HG03558 (cell line): ENCODE results near the gene USP11.
"Not testable (repeated sequence)": the region's sequence is repeated elsewhere in the genome, so short reads cannot be mapped to it uniquely, and the experiment has no call there.

ENCODE experiments used
- ATAC-seq: cut with Tn5 transposase; IDR thresholded peaks from one replicate; pipeline ENCODE4 v1.9.1; 2021; ENCODE audit warnings: moderate number of reproducible peaks; ENCODE audit not compliant: unreplicated experiment; ENCODE audit errors: extremely low read depth

Gene USP11

DNA sequence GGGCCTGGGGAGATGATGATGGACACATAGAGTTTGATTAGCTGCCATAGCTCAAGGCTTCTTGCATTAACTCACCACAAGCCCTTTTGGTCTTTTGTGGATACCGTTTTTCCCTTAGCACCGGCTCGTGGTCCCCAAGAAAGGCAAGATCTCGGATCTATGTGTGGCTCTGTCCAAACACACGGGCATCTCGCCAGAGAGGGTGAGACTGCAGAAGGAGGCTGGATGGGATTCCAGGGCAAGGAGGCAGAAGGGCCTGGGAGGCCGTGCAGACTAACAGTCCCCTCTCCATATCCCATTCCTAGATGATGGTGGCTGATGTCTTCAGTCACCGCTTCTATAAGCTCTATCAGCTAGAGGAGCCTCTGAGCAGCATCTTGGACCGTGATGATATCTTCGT lies 9.5 kb downstream of the USP11 start:
- ATAC-seq, result no peak

- no peak for ATAC-seq
These were observed 10.5 kb downstream of the USP11 start for GRCh38 chrX:47243351-47243750.

DNA sequence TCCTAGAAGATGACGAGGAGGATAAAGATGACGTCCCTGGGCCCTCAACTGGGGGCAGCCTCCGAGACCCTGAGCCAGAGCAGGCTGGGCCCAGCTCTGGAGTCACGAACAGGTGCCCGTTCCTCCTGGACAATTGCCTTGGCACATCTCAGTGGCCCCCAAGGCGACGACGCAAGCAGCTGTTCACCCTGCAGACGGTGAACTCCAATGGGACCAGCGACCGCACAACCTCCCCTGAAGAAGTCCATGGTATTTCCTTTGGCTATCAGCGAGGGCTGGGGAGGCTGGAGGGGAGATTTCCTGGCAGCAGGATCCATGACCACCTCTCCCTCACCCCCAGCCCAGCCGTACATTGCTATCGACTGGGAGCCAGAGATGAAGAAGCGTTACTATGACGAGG lies 11.9 kb downstream of the USP11 start:
- no peak for ATAC-seq

DNA sequence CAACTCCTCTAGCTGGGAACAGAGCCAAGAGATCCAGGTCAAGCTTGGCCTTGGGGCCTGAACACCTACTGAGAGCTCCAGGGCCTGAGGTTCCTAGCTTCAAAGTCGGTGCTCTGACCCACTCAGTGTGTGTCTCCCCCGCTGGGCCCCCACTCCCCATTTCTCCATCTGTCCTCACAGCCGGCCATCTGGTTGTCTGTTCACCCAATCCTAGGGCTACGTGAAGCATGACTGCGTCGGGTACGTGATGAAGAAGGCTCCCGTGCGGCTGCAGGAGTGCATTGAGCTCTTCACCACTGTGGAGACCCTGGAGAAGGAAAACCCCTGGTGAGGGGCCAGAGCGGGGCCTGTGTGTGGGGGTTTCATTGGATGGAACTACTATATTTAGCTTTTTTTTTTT lies 12.3 kb downstream of the USP11 start:
- no peak for ATAC-seq

- no peak for ATAC-seq
These were observed 14.6 kb downstream of the USP11 start for GRCh38 chrX:47247206-47247998.

GRCh38 chrX:47247999-47248320 lies 15.2 kb downstream of the USP11 start:
- ATAC-seq, result no peak

GRCh38 chrX:47248576-47248975 lies 15.8 kb downstream of the USP11 start:
- no peak for ATAC-seq

DNA sequence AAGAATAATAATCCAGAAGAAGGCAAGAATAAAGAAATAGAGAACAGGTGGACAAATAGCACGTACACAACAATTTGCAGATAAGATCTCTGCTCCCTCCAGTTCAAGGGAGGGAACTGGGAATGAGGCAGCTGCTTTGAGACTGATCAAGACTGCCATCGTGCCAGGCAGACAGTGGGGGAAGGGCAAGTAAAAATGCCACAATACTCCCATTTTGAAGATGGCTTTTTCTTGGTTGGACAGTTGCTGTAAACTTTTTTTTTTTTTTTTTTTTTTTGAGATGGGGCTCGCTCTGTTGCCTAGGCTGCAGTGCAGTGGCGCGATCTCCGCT lies 17.2 kb downstream of the USP11 start:
- no peak for ATAC-seq

DNA sequence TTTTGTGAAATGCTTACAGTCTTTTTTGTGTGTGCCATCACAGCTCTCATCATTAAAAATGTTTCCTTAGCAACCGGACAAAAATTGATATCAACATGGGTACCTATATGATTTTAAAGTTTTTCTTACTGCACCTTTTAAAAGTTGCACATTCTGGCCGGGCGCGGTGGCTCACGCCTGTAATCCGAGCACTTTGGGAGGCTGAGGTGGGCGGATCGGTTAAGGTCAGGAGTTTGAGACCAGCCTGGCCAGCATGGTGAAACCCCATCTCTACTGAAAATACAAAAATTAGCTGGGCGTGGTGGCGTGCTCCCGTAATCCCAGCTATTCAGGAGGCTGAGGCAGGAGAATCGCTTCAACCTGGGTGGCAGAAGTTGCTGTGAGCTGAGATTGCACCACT lies 24.8 kb downstream of the USP11 start:
- not testable (repeated sequence) for ATAC-seq

- ATAC-seq, result no peak
These were observed 31.8 kb downstream of the USP11 start for GRCh38 chrX:47264483-47265173.

DNA sequence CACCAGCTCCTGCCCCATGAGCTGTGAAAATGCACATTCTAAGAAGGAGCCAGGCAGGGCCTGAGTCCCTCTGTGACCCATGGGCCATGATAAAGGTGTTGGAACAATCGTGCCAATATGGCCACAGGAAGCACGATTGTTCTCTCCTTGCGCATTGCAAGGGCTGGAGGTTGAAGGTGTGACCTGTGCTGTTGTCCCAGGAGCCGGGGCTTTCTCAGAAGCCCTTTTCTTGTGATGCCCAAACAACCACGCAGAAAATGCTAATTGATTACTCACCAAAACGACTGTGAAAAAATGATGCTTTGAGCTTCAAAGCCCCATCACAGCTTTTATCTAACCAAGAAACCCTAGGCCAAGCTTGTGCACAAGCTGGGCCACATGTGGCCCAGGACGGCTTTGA lies 33.8 kb downstream of the USP11 start:
- ATAC-seq, result no peak

GRCh38 chrX:47272013-47272408 lies 39.2 kb downstream of the USP11 start:
- ATAC-seq, result no peak

DNA sequence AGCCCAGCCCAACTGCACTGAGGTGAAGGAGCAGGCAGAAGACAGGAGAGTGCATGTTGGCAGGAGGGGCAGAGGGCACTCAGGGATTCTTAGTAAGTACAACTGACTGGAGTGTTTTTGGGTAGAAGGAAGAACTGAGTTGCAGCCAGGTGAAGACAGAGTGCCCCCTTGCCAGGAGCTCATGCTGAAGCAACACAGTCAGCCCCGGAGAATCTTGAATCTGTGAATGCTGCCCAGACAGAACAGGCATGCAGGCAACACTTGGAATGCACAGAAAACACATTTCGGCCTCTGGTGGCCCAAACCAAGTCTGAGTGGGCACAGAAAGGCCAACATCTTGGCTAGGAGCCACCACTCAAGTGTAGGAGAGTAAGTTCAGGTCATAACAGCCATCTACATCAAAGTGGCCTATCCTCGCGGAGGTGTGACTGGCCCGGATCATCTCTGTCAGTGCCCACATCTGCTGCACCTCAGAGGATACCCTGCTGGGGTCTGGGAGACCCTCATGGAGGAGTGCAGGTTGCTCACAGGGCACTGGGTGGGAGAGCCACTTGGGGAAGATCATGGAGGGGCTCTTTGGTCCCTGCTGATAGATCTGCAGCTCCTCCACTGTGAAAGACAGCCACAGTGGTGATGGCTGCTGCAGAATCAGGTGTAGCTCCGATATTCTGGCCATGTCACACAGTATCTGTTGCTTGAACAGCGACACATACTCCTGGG lies 40.4 kb downstream of the USP11 start:
- ATAC-seq, result no peak

DNA sequence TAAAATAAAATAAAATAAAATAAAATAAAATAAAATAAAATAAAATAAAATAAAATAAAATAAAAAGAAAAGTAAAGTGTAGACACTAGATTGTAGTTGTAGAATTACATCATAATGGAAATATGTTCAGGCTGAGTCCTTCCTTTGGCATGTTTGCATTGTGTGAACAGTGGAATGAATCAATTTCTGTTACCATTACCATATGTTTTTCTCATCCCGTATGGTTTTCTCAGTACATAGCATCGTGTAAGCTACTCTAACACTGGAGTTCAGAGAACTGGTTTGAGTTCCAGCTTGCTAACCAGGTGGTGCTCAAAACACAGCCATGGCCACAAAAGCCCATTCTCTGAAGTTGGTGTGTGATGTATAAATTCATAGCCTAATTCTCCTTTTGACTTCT lies 45.9 kb downstream of the USP11 start:
- ATAC-seq, result no peak

DNA sequence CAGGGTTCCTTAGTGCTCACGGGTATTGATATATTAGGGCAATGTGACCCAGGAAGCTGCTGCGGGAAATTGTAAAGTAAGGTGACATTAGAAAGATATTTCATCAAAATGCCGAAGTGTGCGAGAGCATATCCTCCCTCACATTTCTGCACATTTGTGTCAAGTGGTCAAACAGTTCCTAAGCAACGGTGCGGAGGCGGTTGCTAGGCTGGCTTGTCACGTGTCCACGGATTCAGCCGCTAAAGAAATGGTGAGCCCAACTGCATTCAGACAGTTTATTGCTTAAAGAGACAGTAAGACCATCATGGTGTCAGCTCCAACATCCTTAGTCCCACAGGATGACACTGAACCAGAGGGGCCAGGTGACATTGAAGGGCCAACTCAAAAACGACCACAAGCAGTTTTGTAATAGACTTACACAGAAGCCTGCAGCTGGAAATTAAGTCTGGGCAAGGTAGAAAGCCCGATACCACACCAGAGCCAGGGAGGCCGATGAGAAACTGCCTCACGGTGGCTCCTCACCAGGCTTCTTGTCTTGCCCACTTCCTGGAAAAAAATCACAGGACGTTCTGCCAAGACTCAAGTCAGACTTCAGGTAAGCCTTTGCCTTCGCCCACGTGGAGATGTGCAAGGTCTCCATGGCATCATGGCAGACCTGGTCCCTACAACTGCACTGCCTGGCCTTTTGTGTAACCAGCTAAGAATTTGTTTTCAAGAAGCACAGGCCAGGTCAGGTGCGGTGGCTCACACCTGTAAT lies 50.4 kb downstream of the USP11 start:
- ATAC-seq, result no peak

DNA sequence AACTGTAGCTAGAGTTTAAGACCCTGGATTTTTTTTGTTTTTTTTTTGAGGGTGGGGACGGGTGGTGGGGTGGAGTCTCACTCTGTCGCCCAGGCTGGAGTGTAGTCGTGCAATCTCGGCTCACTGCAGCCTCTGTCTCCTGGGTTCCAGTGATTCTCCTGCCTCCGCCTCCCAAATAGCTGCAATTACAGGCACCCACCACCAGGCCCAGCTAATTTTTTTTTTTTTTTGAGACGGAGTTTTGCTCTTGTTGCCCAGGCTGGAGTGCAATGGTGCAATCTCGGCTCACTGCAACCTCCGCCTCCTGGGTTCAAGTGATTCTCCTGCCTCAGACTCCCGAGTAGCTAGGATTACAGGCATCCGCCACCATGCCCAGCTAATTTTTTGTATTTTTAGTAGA lies 51.8 kb downstream of the USP11 start:
- not testable (repeated sequence) for ATAC-seq

DNA sequence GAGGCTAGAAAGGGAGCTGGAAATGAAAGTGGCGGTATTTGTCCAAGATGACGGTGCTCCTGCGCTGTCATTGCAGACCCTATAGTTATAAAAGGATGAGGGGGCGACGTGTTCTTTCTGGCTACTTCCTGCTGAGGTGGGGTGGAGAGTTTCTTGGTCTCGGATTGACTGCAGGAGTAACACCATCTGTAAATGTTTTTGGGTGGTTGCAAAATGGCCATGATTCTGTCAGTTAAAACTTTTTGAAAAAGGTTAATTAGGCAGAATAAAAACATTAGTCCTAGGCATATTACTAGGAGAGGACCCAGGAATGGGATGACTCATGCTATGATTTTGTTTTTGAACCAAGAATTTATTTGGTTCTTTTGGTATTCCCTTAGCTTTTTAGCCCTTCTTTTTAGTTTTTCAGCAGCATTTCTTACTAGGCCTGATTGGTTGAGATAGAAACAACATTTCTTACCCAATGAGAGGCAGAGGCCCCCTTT lies 53.1 kb downstream of the USP11 start:
- ATAC-seq, result no peak

DNA sequence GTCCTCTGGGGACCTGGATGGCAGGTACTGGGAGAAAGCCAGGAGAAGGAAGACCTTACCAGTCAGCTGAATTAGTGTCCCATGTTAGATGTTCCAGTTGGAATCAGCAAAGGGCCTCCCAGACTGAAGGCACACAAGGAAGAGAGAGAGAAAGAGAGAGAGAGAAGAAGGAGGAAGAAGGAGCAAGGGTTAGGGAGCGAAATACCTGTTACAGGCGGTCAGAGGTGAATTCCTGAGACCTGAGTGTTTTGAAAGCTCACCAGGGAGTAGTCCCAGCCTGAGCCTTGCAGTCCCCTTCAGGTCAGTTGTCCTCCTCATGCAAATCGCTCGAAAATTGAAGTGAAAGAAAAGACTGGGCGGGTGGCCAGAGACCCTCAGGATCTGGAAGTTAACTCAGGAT lies 60.3 kb downstream of the USP11 start:
- no peak for ATAC-seq

GRCh38 chrX:47296766-47297365 lies 64.1 kb downstream of the USP11 start:
- ATAC-seq, result no peak

DNA sequence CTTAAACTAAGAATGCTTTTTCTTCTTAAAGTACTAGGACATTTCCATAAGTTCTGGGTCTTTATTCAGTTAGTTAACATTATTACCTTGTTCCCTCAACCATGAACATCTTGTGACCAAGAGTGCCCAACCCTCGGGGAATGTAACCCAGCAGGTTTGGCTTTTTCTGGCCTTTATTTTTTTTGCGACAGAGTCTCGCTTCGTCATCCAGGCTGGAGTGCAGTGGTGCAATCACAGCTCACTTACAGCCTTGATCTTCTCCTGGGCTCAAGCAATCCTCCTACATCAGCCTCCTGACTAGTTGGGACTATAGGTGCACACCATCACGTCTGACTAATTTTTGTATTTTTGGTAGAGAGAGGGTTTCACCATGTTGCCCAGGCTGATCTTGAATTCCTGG lies 65.1 kb downstream of the USP11 start:
- no peak for ATAC-seq
